Thyroid gland (tissue), 4 donors: ENCODE measurements around the gene IL17D.

Experiments used
- CTCF ChIP-seq, 6 experiments: fragments of 200-600 bp in 3 of 6; fragments of 450-650 bp in 3 of 6; sonication (generic) in 3 of 6; IDR thresholded peaks; one replicate each; pipeline ENCODE4 v1.5.1; 2016 to 2019; ENCODE audit warnings: antibody characterized with exemption in 6 of 6, mild to moderate bottlenecking in 2 of 6, inconsistent platforms in 1 of 6, moderate library complexity in 1 of 6
- POLR2A ChIP-seq, 2 donors: fragments of 450-650 bp; IDR thresholded peaks; one replicate each; pipeline ENCODE4 v1.6.1; 2017; ENCODE audit warnings: antibody characterized with exemption in 2 of 2, mild to moderate bottlenecking in 2 of 2, moderate library complexity in 1 of 2

- no peak for TF ChIP-seq CTCF (IDR thresholded peaks at IDR 0.05)
- TF ChIP-seq POLR2A (IDR thresholded peaks at IDR 0.05) = no peak
Measured at GRCh38 chr13:20727856-20728255, 24.4 kb downstream of the IL17D start.
